HEK293 (cell line): ENCODE results near the gene LRRC4C.

Experiments
- CTCF ChIA-PET: fragments of 350-600 bp; formaldehyde crosslinking; extraction: SDS; loops from one replicate; lab custom pipeline; 2021; ENCODE audit warnings: antibody characterized with exemption; lab: Yijun Ruan, JAX
- POLR2A ChIA-PET: fragments of 300-600 bp; formaldehyde crosslinking; extraction: SDS; loops from one replicate; lab custom pipeline; 2020; ENCODE audit warnings: antibody characterized with exemption, inconsistent platforms; lab: Yijun Ruan, JAX
- H3K27ac ChIP-seq: fragments of 200-500 bp; sonication (Bioruptor generic); 2 replicates; pipeline ENCODE4 v1.5.1; 2014; ENCODE audit warnings: low read depth, low read length, control low read depth, inconsistent platforms; ENCODE audit errors: extremely low read depth
- H3K36me3 ChIP-seq, 2 experiments: fragments of 200-500 bp in 1 of 2; sonication (Bioruptor generic) in 1 of 2; 1 replicate in 1 of 2; 2 replicates in 1 of 2; pipeline ENCODE4 v1.5.1; 2014 to 2017; ENCODE audit warnings: inconsistent platforms in 2 of 2, low read length in 2 of 2; ENCODE audit not compliant: control insufficient read depth in 2 of 2, insufficient read depth in 1 of 2
- H3K4me1 ChIP-seq: fragments of 200-500 bp; sonication (Bioruptor generic); 2 replicates; pipeline ENCODE4 v1.5.1; 2014; ENCODE audit warnings: mild to moderate bottlenecking, low read length, inconsistent platforms; ENCODE audit not compliant: control insufficient read depth, insufficient read depth
- H3K4me3 ChIP-seq: 2 replicates; pipeline ENCODE4 v1.5.1; 2011; ENCODE audit warnings: low read depth, mild to moderate bottlenecking, control low read depth, low read length, moderate library complexity
- H3K9me3 ChIP-seq: fragments of 200-500 bp; sonication (Bioruptor generic); 2 replicates; pipeline ENCODE4 v1.5.1; 2014; ENCODE audit warnings: low read depth, low read length, inconsistent platforms; ENCODE audit not compliant: control insufficient read depth, insufficient read depth
- EGR2 ChIP-seq: fragments of 450-650 bp; formaldehyde crosslinking; IDR thresholded peaks from 2 replicates; pipeline ENCODE4 v1.5.1; 2016; ENCODE audit warnings: low read depth, missing biosample characterization, missing genetic modification characterization
- HOXC10 ChIP-seq: sonication (generic); formaldehyde crosslinking; IDR thresholded peaks from 2 replicates; pipeline ENCODE4 v1.8.1; 2023; ENCODE audit warnings: mild to moderate bottlenecking, missing genetic modification reagents
- KLF9 ChIP-seq: fragments of 450-650 bp; formaldehyde crosslinking; IDR thresholded peaks from 2 replicates; pipeline ENCODE4 v1.5.1; 2016; ENCODE audit warnings: missing biosample characterization, missing genetic modification characterization, low read depth
- MYNN ChIP-seq: fragments of 450-650 bp; formaldehyde crosslinking; IDR thresholded peaks from 2 replicates; pipeline ENCODE4 v1.5.1; 2016; ENCODE audit warnings: missing biosample characterization, missing genetic modification characterization, borderline replicate concordance
- ZBTB10 ChIP-seq: fragments of 450-650 bp; formaldehyde crosslinking; IDR thresholded peaks from 2 replicates; pipeline ENCODE4 v1.5.1; 2016; ENCODE audit warnings: missing biosample characterization, missing genetic modification characterization
- ZBTB7A ChIP-seq: fragments of 450-650 bp; formaldehyde crosslinking; IDR thresholded peaks from 2 replicates; pipeline ENCODE4 v1.5.1; 2016; ENCODE audit warnings: low read depth, missing biosample characterization, missing genetic modification characterization
- ZNF146 ChIP-seq: fragments of 450-650 bp; formaldehyde crosslinking; IDR thresholded peaks from 2 replicates; pipeline ENCODE4 v1.5.1; 2016; ENCODE audit warnings: missing biosample characterization, missing genetic modification characterization
- ZNF175 ChIP-seq: fragments of 450-650 bp; formaldehyde crosslinking; IDR thresholded peaks from 2 replicates; pipeline ENCODE4 v1.5.1; 2016; ENCODE audit warnings: missing biosample characterization, missing genetic modification characterization
- ZNF354C ChIP-seq: fragments of 450-650 bp; formaldehyde crosslinking; IDR thresholded peaks from 2 replicates; pipeline ENCODE4 v1.5.1; 2016; ENCODE audit warnings: missing biosample characterization, missing genetic modification characterization, low read depth, borderline replicate concordance
- ZNF37A ChIP-seq: fragments of 450-650 bp; IDR thresholded peaks from 2 replicates; pipeline ENCODE4 v1.5.1; 2018; ENCODE audit warnings: missing biosample characterization, missing genetic modification characterization
- ZNF404 ChIP-seq: fragments of 450-650 bp; formaldehyde crosslinking; IDR thresholded peaks from 2 replicates; pipeline ENCODE4 v1.5.1; 2017; ENCODE audit warnings: missing biosample characterization, missing genetic modification characterization
- ZNF433 ChIP-seq: fragments of 450-650 bp; formaldehyde crosslinking; IDR thresholded peaks from 2 replicates; pipeline ENCODE4 v1.5.1; 2016; ENCODE audit warnings: missing biosample characterization, missing genetic modification characterization, low read depth
- ZNF549 ChIP-seq: fragments of 450-650 bp; IDR thresholded peaks from 2 replicates; pipeline ENCODE4 v1.5.1; 2018; ENCODE audit warnings: missing biosample characterization, missing genetic modification characterization, mild to moderate bottlenecking, inconsistent platforms, moderate library complexity
- ZNF621 ChIP-seq: fragments of 450-650 bp; formaldehyde crosslinking; IDR thresholded peaks from 2 replicates; pipeline ENCODE4 v1.5.1; 2017; ENCODE audit warnings: missing biosample characterization, missing genetic modification characterization
- ZNF639 ChIP-seq: fragments of 450-650 bp; formaldehyde crosslinking; IDR thresholded peaks from 2 replicates; pipeline ENCODE4 v1.5.1; 2016; ENCODE audit warnings: missing biosample characterization, missing genetic modification characterization
- ZNF645 ChIP-seq: fragments of 450-650 bp; formaldehyde crosslinking; IDR thresholded peaks from 2 replicates; pipeline ENCODE4; 2016; ENCODE audit warnings: missing biosample characterization, missing genetic modification characterization
- ZNF785 ChIP-seq: fragments of 450-650 bp; formaldehyde crosslinking; IDR thresholded peaks from 2 replicates; pipeline ENCODE4 v1.5.1; 2016; ENCODE audit warnings: missing biosample characterization, missing genetic modification characterization

The LRRC4C gene

GRCh38 chr11:41050791-41051190 is 408.7 kb downstream of the LRRC4C start:
- Histone ChIP-seq H3K4me1 (no peaks in the 10 kb centered on the region), H3K4me3 (no peak overlapping the region), H3K27ac (no peak overlapping the region), H3K36me3 (no peaks in the 10 kb centered on the region), H3K9me3 (no peaks in the 10 kb centered on the region)
- CTCF ChIA-PET = no interaction called here
- POLR2A ChIA-PET = no interaction called here
- TF ChIP-seq ZNF645 (tag by site-specific recombination) (no peak), ZNF639 (tag by site-specific recombination) (no peak)

GRCh38 chr11:41047229-41047628 is 412.2 kb downstream of the LRRC4C start:
- Histone ChIP-seq H3K4me1 (no peaks in the 10 kb centered on the region), H3K4me3 (no peak overlapping the region), H3K27ac (no peak overlapping the region), H3K36me3 (no peaks in the 10 kb centered on the region), H3K9me3 (no peaks in the 10 kb centered on the region)
- ChIA-PET CTCF (interaction anchor here (0.6 kb wide), 1 partner anchor 956 kb away, joined by 4 read pairs; no protein-coding TSS in a partner anchor), POLR2A (no interaction called here)
- no peak for TF ChIP-seq ZNF354C (tag by site-specific recombination)
- TF ChIP-seq ZNF433 (tag by site-specific recombination) = no peak
- no peak for TF ChIP-seq ZNF37A
- TF ChIP-seq ZNF175 (tag by site-specific recombination) = no peak
- no peak for TF ChIP-seq ZNF785 (tag by site-specific recombination)
- no peak for TF ChIP-seq ZBTB10 (tag by site-specific recombination)
- no peak for TF ChIP-seq ZNF549
- no peak for TF ChIP-seq HOXC10
- no peak for TF ChIP-seq ZBTB7A
- TF ChIP-seq EGR2 = no peak
- no peak for TF ChIP-seq MYNN (tag by site-specific recombination)
- TF ChIP-seq KLF9 = no peak

- POLR2A ChIA-PET = no interaction called here
- Histone ChIP-seq H3K4me1 (no peaks in the 10 kb centered on the region), H3K9me3 (no peaks in the 10 kb centered on the region), H3K36me3 (no peaks in the 10 kb centered on the region), H3K4me3 (no peak overlapping the region), H3K27ac (no peak overlapping the region)
- TF ChIP-seq ZNF146 (tag by site-specific recombination) (no peak), MYNN (tag by site-specific recombination) (no peak), ZNF621 (tag by site-specific recombination) (no peak), ZNF404 (tag by site-specific recombination) (no peak)
- CTCF ChIA-PET = no interaction called here
Observed at GRCh38 chr11:41045266-41045665, 414.2 kb downstream of the LRRC4C start.
